Tibial artery (tissue), 4 donors: ENCODE results near the gene PPFIA3.

ENCODE experiments used
- DNase-seq, 2 donors: peaks; one replicate each; pipeline ENCODE4 v3.0.0-alpha.2; 2019
- H3K27ac ChIP-seq, 2 donors: fragments of 200-600 bp; sonication (generic) in 1 of 2; 1 replicate in 1 of 2; 2 replicates in 1 of 2; pipeline ENCODE4 v1.5.1; 2018 to 2019; ENCODE audit warnings: mild to moderate bottlenecking in 1 of 2
- H3K27me3 ChIP-seq, 2 donors: fragments of 200-600 bp; sonication (generic) in 1 of 2; one replicate each; pipeline versions ENCODE4 v1.5.1 to v1.6.0; 2016 to 2019
- H3K36me3 ChIP-seq, 3 donors: fragments of 200-600 bp; sonication (generic) in 2 of 3; one replicate each; pipeline ENCODE4 v1.5.1; 2016 to 2019; ENCODE audit warnings: mild to moderate bottlenecking in 2 of 3
- H3K4me1 ChIP-seq, 4 donors: fragments of 200-600 bp; sonication (generic) in 2 of 4; 1 replicate in 3 of 4; 2 replicates in 1 of 4; pipeline ENCODE4 v1.5.1; 2016 to 2019
- H3K4me3 ChIP-seq, 2 donors: fragments of 200-600 bp; sonication (generic) in 1 of 2; 1 replicate in 1 of 2; 2 replicates in 1 of 2; pipeline ENCODE4 v1.5.1; 2018 to 2019; ENCODE audit warnings: mild to moderate bottlenecking in 2 of 2
- H3K9me3 ChIP-seq, 3 donors: fragments of 200-600 bp; sonication (generic) in 1 of 3; one replicate each; pipeline ENCODE4 v1.5.1; 2016 to 2019
- CTCF ChIP-seq, 2 experiments: fragments of 200-600 bp in 1 of 2; fragments of 450-650 bp in 1 of 2; IDR thresholded peaks; one replicate each; pipeline ENCODE4 v1.5.1; 2017 to 2019; ENCODE audit warnings: antibody characterized with exemption in 2 of 2, mild to moderate bottlenecking in 1 of 2, moderate library complexity in 1 of 2
- intact Hi-C: fragments of 100-400 bp; cut with DNase I; formaldehyde crosslinking; loops from one replicate; pipeline ENCODE4 v1.15.0; 2023; ENCODE audit warnings: low total_unique reads

Gene PPFIA3

GRCh38 chr19:49129238-49129583 lies 9.9 kb downstream of the PPFIA3 start:
- Histone ChIP-seq H3K4me3 (no peak overlapping the region), H3K4me1 (peaks cover 0 to 34% (median 17%) of the 10 kb centered on the region in 4 donors), H3K27me3 (peaks cover 0 to 12% of the 10 kb centered on the region in 2 donors), H3K36me3 (no peaks in the 10 kb centered on the region), H3K27ac (no peak overlapping the region), H3K9me3 (no peaks in the 10 kb centered on the region)
- no peak for TF ChIP-seq CTCF (IDR thresholded peaks at IDR 0.05)
- intact Hi-C loops = no loop called here
- no peak for DNase-seq

GRCh38 chr19:49130325-49130724 lies 11.0 kb downstream of the PPFIA3 start:
- DNase-seq = no peak
- Histone ChIP-seq H3K4me3 (no peak overlapping the region), H3K27ac (no peak overlapping the region), H3K9me3 (no peaks in the 10 kb centered on the region), H3K27me3 (peaks cover 0 to 24% of the 10 kb centered on the region in 2 donors), H3K4me1 (peaks cover 0 to 34% (median 19%) of the 10 kb centered on the region in 4 donors), H3K36me3 (no peaks in the 10 kb centered on the region)
- TF ChIP-seq CTCF (IDR thresholded peaks at IDR 0.05) = no peak
- intact Hi-C loops = no loop called here

- no peak for TF ChIP-seq CTCF (IDR thresholded peaks at IDR 0.05)
- H3K27me3 ChIP-seq = peaks cover 0 to 39% of the 10 kb centered on the region in 2 donors
- intact Hi-C loops = no loop called here
- DNase-seq = no peak
- peak overlapping the region; percentile 6 to 11 for H3K4me3 ChIP-seq
- no peak overlapping the region for H3K27ac ChIP-seq
- H3K36me3 ChIP-seq = no peaks in the 10 kb centered on the region
- no peaks in the 10 kb centered on the region for H3K9me3 ChIP-seq
- H3K4me1 ChIP-seq = peaks cover 0 to 27% (median 15%) of the 10 kb centered on the region in 4 donors
These were observed 13.7 kb downstream of the PPFIA3 start for GRCh38 chr19:49132974-49133609.

- H3K4me3 ChIP-seq = peak overlapping the region; percentile 6 to 11
- peaks cover 0 to 20% (median 8%) of the 10 kb centered on the region in 4 donors for H3K4me1 ChIP-seq
- no peaks in the 10 kb centered on the region for H3K9me3 ChIP-seq
- H3K27me3 ChIP-seq = peaks cover 0 to 39% of the 10 kb centered on the region in 2 donors
- intact Hi-C loops = no loop called here
- no peaks in the 10 kb centered on the region for H3K36me3 ChIP-seq
- DNase-seq = no peak
- no peak overlapping the region for H3K27ac ChIP-seq
- no peak for TF ChIP-seq CTCF (IDR thresholded peaks at IDR 0.05)
These were observed 14.5 kb downstream of the PPFIA3 start for GRCh38 chr19:49133621-49134454.

GRCh38 chr19:49135686-49136085 lies 16.3 kb downstream of the PPFIA3 start:
- TF ChIP-seq CTCF (IDR thresholded peaks at IDR 0.05) = no peak
- Histone ChIP-seq H3K4me3 (no peak overlapping the region), H3K36me3 (no peaks in the 10 kb centered on the region), H3K27me3 (peaks cover 0 to 39% of the 10 kb centered on the region in 2 donors), H3K27ac (no peak overlapping the region), H3K9me3 (no peaks in the 10 kb centered on the region), H3K4me1 (peaks cover 0 to 15% (median 6%) of the 10 kb centered on the region in 4 donors)
- intact Hi-C loops = no loop called here
- no peak for DNase-seq
